ENCODE measurements around the gene ATP6V0C. TPM values are rescaled to one million over a fixed set of nuclear protein-coding genes. Genes with fewer than 3 reads are reported as not detected.

Gene ATP6V0C
- total RNA-seq, 1 experiment from 2014 or later = 176 TPM

DNA sequence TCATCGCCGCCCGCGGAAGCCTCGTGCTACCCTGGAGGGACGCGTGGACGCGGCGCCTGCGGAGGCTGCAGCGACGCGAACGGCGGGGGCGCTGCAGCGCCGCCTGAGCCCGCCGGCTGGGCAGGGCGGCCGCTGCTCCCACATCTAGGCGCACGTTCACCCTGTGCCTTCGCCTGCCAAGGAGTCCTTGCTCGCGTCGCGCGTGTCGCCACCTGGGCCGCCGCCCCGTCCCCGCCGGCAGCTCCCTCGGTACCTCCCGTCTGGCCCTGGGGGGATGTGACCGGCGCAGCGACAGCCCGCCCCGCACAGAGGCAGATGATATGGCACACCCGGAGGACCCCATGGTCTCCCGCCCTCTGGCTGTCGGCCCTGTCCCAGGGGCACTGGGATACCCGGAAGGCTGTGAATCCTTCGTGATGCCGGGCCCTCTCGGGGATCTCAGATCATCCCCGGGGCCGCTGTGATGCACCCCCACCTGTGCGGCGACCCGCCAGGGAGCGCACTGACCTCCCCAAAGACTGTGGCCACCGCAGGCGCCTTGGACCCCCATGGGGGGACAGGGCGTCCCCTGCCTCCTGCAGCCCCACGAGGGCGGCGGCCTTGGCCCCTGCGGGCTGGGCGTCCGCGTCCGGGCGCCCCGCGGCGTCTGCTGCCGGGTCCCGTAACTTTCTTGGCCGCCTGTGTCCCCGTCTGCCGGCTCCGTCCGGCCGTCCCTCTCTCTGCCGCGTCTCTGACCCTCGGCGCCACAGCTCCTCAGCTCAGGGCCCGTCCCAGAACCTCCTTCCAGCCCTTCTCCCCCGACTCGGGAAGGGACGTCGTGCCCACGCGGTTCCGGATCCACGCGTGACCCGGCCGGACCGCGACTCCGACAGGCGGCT, 39.5 kb upstream of the ATP6V0C start:
- Histone ChIP-seq H2AFZ (ENCODE audit: low read length) (no peak overlapping the region), H3T11ph (ENCODE audit: low read length) (no peak overlapping the region), H3K27me3 (ENCODE audit: insufficient read depth, low read length) (peaks cover 18% of the 10 kb centered on the region; the same call in 1 of the 2 replicates), H3K27ac (ENCODE audit: insufficient read length, low read depth, low read length) (no peak overlapping the region), H2BK12ac (ENCODE audit: insufficient read length, low read depth, low read length) (no peak overlapping the region), H2BK120ac (ENCODE audit: low read depth, low read length, poor library complexity, severe bottlenecking) (no peak overlapping the region), H4K8ac (replicated peaks; ENCODE audit: insufficient read length, low read depth, low read length) (no peak overlapping the region), H2BK15ac (ENCODE audit: low read depth, low read length) (no peak overlapping the region), H3K79me1 (ENCODE audit: insufficient read depth, low read depth, low read length, poor library complexity, severe bottlenecking) (no peaks in the 10 kb centered on the region), H4K5ac (ENCODE audit: insufficient read length, low read depth, low read length) (no peak overlapping the region), H3K14ac (ENCODE audit: insufficient read depth, low read length) (0 out of 2 replicates have a peak overlapping the region, but pooled peaks have one; percentile 70), H3K23me2 (ENCODE audit: insufficient read length, low read depth, low read length, poor library complexity, severe bottlenecking) (peaks cover 10% of the 10 kb centered on the region), H2AK5ac (ENCODE audit: insufficient read length, low read length) (no peak overlapping the region), H4K91ac (ENCODE audit: insufficient read length, low read depth, low read length) (no peak overlapping the region), H3K18ac (ENCODE audit: insufficient read length, low read depth, low read length) (no peak overlapping the region), H4K20me1 (ENCODE audit: control insufficient read depth, insufficient read depth, insufficient read length) (no peaks in the 10 kb centered on the region), H3K56ac (ENCODE audit: insufficient read length, low read depth, low read length) (no peak overlapping the region), H2BK5ac (ENCODE audit: insufficient read length, low read length) (no peak overlapping the region), H3K9ac (ENCODE audit: extremely low read depth, insufficient read length, low read length) (no peak overlapping the region), H3K9me3 (ENCODE audit: control insufficient read depth, low read depth, low read length) (no peaks in the 10 kb centered on the region), H3K4ac (ENCODE audit: low read depth, low read length) (no peak overlapping the region), H3K4me1 (ENCODE audit: insufficient read depth, low read length) (no peaks in the 10 kb centered on the region), H2BK20ac (ENCODE audit: low read depth, low read length, poor library complexity, severe bottlenecking) (no peak overlapping the region), H3K23ac (ENCODE audit: insufficient read length, low read depth, low read length) (no peak overlapping the region), H3K4me2 (ENCODE audit: insufficient read depth, insufficient read length, low read length) (peak overlapping the region; percentile 29), H3K79me2 (ENCODE audit: insufficient read depth, low read length) (no peaks in the 10 kb centered on the region)
- H3K27ac Mint-ChIP-seq = no peak overlapping the region
- WGBS (ENCODE audit: extremely low coverage, insufficient read length, low lambda C conversion rate) = no CpG with 5 or more reads among the region's 100 CpGs
- H3K4me1 Mint-ChIP-seq = peaks cover 20 to 24% of the 10 kb centered on the region in 2 experiments
- H3K27me3 Mint-ChIP-seq (ENCODE audit: low read depth) = peaks cover 50% of the 10 kb centered on the region
- H3K36me3 Mint-ChIP-seq (ENCODE audit: insufficient read depth in 1 of 3, low read depth in 3 of 3) = no peaks in the 10 kb centered on the region; a peak in 1 of 7 replicates
- H3K9me3 Mint-ChIP-seq = no peaks in the 10 kb centered on the region
- H3K4me3 Mint-ChIP-seq = peak overlapping the region; percentile 68 to 82
- DNase-seq = peak; percentile 64
- TF ChIP-seq, protein P1, sequence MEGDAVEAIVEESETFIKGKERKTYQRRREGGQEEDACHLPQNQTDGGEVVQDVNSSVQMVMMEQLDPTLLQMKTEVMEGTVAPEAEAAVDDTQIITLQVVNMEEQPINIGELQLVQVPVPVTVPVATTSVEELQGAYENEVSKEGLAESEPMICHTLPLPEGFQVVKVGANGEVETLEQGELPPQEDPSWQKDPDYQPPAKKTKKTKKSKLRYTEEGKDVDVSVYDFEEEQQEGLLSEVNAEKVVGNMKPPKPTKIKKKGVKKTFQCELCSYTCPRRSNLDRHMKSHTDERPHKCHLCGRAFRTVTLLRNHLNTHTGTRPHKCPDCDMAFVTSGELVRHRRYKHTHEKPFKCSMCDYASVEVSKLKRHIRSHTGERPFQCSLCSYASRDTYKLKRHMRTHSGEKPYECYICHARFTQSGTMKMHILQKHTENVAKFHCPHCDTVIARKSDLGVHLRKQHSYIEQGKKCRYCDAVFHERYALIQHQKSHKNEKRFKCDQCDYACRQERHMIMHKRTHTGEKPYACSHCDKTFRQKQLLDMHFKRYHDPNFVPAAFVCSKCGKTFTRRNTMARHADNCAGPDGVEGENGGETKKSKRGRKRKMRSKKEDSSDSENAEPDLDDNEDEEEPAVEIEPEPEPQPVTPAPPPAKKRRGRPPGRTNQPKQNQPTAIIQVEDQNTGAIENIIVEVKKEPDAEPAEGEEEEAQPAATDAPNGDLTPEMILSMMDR (conservative IDR thresholded peaks at IDR 0.05) = peak; percentile 29; the same call in 1 of the 3 replicates
